SU-DHL-6 (cell line): ENCODE measurements around the gene TACSTD2.
"Not testable (repeated sequence)": the region's sequence is repeated elsewhere in the genome, so short reads cannot be mapped to it uniquely, and the experiment has no call there.

ENCODE experiments used
- H2AFZ ChIP-seq: fragments of 200-600 bp; sonication (generic); 2 replicates; pipeline ENCODE4 v1.6.1; 2014; ENCODE audit warnings: low read depth, mild to moderate bottlenecking, moderate library complexity, mixed read lengths, antibody characterized with exemption, low read length; ENCODE audit not compliant: severe bottlenecking
- H3F3A ChIP-seq: fragments of 200-600 bp; shearing (Covaris generic); 2 replicates; pipeline ENCODE4 v1.6.0; 2016; ENCODE audit warnings: antibody characterized with exemption, mild to moderate bottlenecking; ENCODE audit not compliant: insufficient read depth
- H3K27ac ChIP-seq: fragments of 200-600 bp; sonication (generic); 2 replicates; pipeline ENCODE4 v1.5.1; 2016; ENCODE audit warnings: low read depth, mild to moderate bottlenecking, low read length, moderate library complexity, mixed read lengths
- H3K27me3 ChIP-seq: fragments of 200-600 bp; sonication (generic), shearing (Covaris generic); 2 replicates; pipeline ENCODE4 v1.6.0; 2014; ENCODE audit warnings: mild to moderate bottlenecking, low read length
- H3K36me3 ChIP-seq: fragments of 200-600 bp; sonication (generic); 2 replicates; pipeline ENCODE4 v1.6.1; 2014; ENCODE audit warnings: mild to moderate bottlenecking, low read length, mixed read lengths
- H3K4me2 ChIP-seq: fragments of 300-600, 200-600 bp; shearing (Covaris generic), sonication (generic); 2 replicates; pipeline ENCODE4 v1.6.0; 2014; ENCODE audit warnings: low read length, low read depth, mild to moderate bottlenecking; ENCODE audit not compliant: poor library complexity, severe bottlenecking
- H3K4me3 ChIP-seq: fragments of 200-600 bp; sonication (generic); 2 replicates; pipeline ENCODE4 v1.5.1; 2014; ENCODE audit warnings: antibody characterized with exemption, low read length, mild to moderate bottlenecking, mixed read lengths; ENCODE audit not compliant: insufficient read depth, poor library complexity, severe bottlenecking
- H3K79me2 ChIP-seq: fragments of 200-600 bp; sonication (generic); 2 replicates; pipeline ENCODE4 v1.6.1; 2014; ENCODE audit warnings: mild to moderate bottlenecking, low read length, moderate library complexity; ENCODE audit not compliant: insufficient read depth
- H3K9ac ChIP-seq: fragments of 200-600 bp; sonication (generic); 2 replicates; pipeline ENCODE4 v1.7.0; 2014; ENCODE audit warnings: mild to moderate bottlenecking, low read length
- H3K9me2 ChIP-seq: fragments of 200-600 bp; sonication (generic); replicated peaks from 2 replicates; pipeline ENCODE4 v1.6.1; 2014; ENCODE audit warnings: low read length; ENCODE audit not compliant: insufficient read depth
- H3K9me3 ChIP-seq: fragments of 200-600 bp; sonication (generic); 2 replicates; pipeline ENCODE4 v1.6.1; 2014; ENCODE audit warnings: low read length, mixed read lengths; ENCODE audit not compliant: insufficient read depth
- H4K20me1 ChIP-seq: fragments of 200-600 bp; sonication (generic); 2 replicates; pipeline ENCODE4 v1.6.1; 2014; ENCODE audit warnings: low read depth, mild to moderate bottlenecking, antibody characterized with exemption, low read length, moderate library complexity, mixed read lengths
- EZH2phosphoT487 ChIP-seq: fragments of 200-600 bp; sonication (generic), shearing (Covaris generic); conservative IDR thresholded peaks from 2 replicates; pipeline ENCODE4 v1.6.1; 2018; ENCODE audit warnings: mild to moderate bottlenecking, antibody characterized with exemption, low read length, moderate library complexity, mixed read lengths
- TF ChIP-seq, protein P1 (sequence below): fragments of 200-600 bp; sonication (generic); IDR thresholded peaks from one replicate; pipeline ENCODE4 v1.5.1; 2017; ENCODE audit warnings: antibody characterized with exemption, mild to moderate bottlenecking, low read length, moderate library complexity; ENCODE audit not compliant: insufficient read depth, poor library complexity, severe bottlenecking

TACSTD2 gene

DNA sequence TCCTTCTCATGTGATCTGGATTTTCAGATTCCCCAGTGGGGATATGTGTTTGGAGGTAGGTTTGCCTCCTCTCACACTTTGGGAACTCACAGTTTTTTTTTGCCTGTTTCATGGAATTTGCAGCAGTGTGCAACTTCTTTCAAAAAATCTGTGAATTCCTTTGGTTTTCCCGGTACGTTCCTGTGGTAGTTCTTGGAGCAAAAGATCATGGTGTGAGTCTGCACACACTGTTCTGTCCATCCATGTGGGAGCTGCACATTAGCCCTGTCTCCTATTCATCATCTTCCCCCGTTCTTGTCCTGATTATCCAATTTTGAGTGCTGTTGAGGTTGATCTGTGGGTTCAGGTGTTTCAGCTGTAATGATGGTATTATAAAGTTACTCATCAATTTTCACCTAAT is 30.3 kb upstream of the TACSTD2 start:
- Histone ChIP-seq H3K9ac (no peak overlapping the region), H3K36me3 (no peaks in the 10 kb centered on the region), H3K79me2 (no peaks in the 10 kb centered on the region), H3K27ac (no peak overlapping the region), H4K20me1 (no peaks in the 10 kb centered on the region), H3K9me2 (no peaks in the 10 kb centered on the region), H3K27me3 (no peaks in the 10 kb centered on the region), H2AFZ (no peak overlapping the region), H3F3A (no peaks in the 10 kb centered on the region), H3K4me2 (no peak overlapping the region), H3K4me3 (no peak overlapping the region), H3K9me3 (no peaks in the 10 kb centered on the region)
- TF ChIP-seq, protein P1, sequence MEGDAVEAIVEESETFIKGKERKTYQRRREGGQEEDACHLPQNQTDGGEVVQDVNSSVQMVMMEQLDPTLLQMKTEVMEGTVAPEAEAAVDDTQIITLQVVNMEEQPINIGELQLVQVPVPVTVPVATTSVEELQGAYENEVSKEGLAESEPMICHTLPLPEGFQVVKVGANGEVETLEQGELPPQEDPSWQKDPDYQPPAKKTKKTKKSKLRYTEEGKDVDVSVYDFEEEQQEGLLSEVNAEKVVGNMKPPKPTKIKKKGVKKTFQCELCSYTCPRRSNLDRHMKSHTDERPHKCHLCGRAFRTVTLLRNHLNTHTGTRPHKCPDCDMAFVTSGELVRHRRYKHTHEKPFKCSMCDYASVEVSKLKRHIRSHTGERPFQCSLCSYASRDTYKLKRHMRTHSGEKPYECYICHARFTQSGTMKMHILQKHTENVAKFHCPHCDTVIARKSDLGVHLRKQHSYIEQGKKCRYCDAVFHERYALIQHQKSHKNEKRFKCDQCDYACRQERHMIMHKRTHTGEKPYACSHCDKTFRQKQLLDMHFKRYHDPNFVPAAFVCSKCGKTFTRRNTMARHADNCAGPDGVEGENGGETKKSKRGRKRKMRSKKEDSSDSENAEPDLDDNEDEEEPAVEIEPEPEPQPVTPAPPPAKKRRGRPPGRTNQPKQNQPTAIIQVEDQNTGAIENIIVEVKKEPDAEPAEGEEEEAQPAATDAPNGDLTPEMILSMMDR, result no peak
- no peak for TF ChIP-seq EZH2phosphoT487

DNA sequence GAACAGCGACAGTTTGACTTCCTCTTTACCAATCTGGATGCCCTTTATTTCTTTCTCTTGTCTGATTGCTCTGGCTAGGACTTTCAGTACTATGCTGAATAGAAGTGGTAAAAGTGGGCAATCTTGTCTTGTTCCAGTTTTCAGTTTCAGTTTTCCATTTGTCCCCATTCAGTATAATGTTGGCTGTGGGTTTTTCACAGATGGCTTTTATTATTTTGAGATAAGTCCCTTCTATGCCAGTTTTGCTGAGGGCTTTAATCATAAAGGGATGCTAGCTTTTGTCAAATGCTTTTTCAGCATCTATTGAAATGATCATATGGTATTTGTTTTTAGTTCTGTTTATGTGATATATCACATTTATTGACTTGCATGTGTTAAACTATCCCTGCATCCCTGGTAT is 24.9 kb upstream of the TACSTD2 start:
- not testable (repeated sequence) for H3K79me2 ChIP-seq, H4K20me1 ChIP-seq, H3K9me2 ChIP-seq, H3F3A ChIP-seq, H3K4me2 ChIP-seq, H2AFZ ChIP-seq, H3K27ac ChIP-seq, H3K4me3 ChIP-seq, H3K9ac ChIP-seq, H3K36me3 ChIP-seq, H3K9me3 ChIP-seq, H3K27me3 ChIP-seq

DNA sequence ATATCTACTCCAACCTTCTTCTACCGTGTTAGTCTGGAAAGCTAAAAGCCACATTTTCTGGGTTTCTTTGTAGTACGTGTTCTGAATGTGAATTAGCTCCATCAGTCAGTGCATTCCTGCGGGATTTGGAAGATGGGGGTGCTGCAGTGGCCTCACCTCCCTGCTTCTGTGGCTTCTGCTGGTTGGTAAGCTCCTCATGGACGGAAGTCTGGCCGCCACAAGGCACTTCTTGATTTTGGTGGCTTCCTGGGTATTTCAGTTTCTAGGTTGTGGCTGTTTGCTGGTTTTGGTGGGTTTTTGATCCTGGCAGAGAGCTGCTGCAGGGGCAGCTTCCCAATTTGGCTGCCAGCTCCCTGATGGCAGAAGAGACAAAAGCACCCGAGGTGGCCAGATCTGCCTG is 20.9 kb upstream of the TACSTD2 start:
- no peaks in the 10 kb centered on the region for H3K36me3 ChIP-seq
- no peak overlapping the region for H3K4me2 ChIP-seq
- H3F3A ChIP-seq, result no peaks in the 10 kb centered on the region
- no peaks in the 10 kb centered on the region for H3K9me2 ChIP-seq
- H3K27me3 ChIP-seq, result no peaks in the 10 kb centered on the region; the same call in 1 of the 2 replicates
- H3K79me2 ChIP-seq, result no peaks in the 10 kb centered on the region
- H3K27ac ChIP-seq, result no peak overlapping the region
- TF ChIP-seq EZH2phosphoT487, result no peak
- TF ChIP-seq, protein P1, result no peak
- no peak overlapping the region for H3K9ac ChIP-seq
- no peaks in the 10 kb centered on the region for H4K20me1 ChIP-seq
- H3K4me3 ChIP-seq, result no peak overlapping the region
- H2AFZ ChIP-seq, result no peak overlapping the region
- no peaks in the 10 kb centered on the region for H3K9me3 ChIP-seq

DNA sequence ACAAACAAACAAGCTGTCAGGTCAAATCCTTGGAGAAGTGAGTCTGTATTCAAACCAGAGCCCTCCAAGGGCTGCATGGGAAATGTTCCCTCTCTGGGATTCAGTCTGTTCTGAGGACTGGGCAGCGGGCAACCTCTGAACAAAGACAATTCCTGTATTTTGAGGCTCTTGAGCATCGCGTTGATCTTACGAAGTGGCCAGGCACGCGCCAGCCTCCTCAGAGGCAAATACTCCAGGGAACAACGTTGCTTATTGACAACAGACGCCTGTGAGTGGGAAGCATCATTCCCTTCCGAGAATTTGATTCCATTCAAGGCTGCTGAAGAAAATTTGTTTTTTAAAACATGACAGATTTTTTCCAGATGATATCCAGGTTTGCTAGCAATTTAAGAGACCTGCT is 20.0 kb upstream of the TACSTD2 start:
- H3K27me3 ChIP-seq, result no peaks in the 10 kb centered on the region; the same call in 1 of the 2 replicates
- no peak overlapping the region for H3K27ac ChIP-seq
- H3K4me2 ChIP-seq, result no peak overlapping the region
- no peak for TF ChIP-seq EZH2phosphoT487
- TF ChIP-seq, protein P1, result no peak
- H3K9me2 ChIP-seq, result no peaks in the 10 kb centered on the region
- H3K9me3 ChIP-seq, result no peaks in the 10 kb centered on the region
- no peaks in the 10 kb centered on the region for H3K36me3 ChIP-seq
- H4K20me1 ChIP-seq, result no peaks in the 10 kb centered on the region
- H3K9ac ChIP-seq, result no peak overlapping the region
- H2AFZ ChIP-seq, result no peak overlapping the region
- no peaks in the 10 kb centered on the region for H3F3A ChIP-seq
- no peak overlapping the region for H3K4me3 ChIP-seq
- no peaks in the 10 kb centered on the region for H3K79me2 ChIP-seq
